CD4-positive, alpha-beta T cell treated with Interleukin-1 beta for 1 hour (primary cell): ENCODE data around the gene PRR7.
A peak's percentile ranks its signal among the peaks of the same experiment; 100 is the strongest.

Source experiments
- DNase-seq, 2 donors: peaks; one replicate each; pipeline ENCODE4 v3.0.0-alpha.2; 2020 to 2022

Gene PRR7

DNA sequence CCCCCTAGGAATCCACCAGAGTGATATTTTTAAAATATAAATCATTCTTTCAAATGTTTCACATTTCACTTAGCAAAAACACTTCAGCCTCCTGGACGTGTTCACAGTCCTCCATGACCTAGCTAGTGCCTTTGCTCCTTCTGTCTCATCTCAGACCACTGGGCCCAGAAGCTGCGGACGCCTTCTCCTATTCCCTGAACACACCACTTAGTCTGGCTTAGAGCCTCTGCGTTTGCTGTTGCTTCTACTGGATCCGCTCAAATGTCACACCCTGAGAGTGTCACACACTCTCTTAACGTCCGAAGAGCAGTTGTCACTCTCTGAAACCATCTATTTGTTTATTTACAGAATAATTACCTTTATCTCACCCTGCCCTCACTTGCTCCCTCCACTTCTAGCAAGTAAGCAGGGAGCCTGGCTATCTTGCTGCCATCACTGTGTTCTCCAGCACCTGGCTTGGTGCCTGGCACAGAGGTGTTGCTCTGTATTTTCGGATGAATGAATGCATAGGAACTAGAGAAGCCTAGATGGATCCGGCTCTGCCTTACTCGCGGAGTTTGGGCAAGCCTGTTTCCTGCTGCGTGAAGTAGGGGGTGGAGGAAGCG is 21.3 kb upstream of the PRR7 start:
- no peak for DNase-seq

DNA sequence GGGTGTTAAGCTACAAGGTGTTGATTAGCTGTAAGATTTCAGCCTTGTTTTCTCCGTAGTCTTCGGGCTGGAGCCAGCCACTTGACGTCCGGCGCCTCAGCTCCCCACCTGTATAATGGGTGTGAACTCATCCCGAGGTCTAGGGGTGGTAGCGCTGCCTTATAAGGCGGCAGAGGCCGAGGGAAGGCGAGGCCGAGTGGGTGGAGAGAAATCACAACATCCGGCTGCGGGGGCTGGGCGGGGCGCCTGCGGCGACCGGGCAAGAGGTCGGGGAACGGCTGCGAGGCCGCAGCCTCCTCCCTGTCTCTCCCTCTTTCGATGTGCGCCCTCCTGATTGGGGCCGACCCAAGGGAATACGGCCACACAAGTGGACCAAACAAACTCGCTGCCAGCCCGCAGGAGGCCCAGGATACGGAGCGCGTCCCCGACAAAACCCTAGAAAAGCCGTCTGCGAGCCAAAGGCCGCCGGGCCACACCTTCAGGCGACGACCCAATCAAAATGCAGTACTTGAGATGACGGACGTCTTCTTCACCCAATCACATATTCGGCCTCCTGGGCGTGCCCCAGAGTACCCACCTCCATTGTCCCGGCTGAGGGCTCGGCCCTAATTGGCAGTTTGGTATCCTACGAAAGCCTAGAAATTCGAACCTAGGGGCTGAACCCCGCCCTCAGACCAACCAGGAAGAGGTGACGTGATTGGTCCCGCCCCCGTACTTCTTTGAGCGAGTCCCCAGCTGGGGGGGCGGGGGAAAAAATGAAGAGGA is 20.6 kb upstream of the PRR7 start:
- DNase-seq: peak; percentile 100

DNA sequence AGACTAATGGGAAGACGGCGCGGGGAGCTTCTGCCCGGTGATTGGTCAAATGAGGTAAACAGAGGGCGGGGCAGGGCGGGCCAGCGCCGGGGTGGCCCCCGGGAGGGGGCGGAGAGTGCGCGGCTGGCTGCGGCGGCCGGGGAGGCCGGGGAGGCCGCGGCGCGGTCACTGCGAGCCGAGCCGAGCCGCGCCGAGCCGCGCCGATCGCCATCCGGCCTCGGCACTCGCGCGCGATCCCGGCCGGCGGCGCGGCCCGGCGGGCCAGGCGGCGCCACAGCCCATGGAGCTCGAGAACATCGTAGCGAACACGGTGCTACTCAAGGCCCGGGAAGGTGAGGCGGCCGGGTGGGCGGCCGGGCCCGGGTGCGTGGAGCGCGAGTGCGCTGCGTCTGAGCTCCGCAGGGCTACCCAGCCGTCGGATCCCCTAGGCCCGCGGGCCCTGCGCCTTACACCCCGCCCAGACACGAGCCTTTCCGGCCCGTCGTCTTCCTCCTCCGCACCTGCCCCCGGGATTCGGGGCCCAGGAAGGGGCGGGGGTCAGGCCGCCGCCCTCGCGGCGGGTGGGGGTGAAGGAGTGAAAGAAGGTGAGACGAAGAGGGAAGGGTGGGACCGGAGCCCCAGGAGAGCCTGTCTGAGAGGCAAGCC is 19.9 kb upstream of the PRR7 start, which contains the start of gene GRK6:
Gene GRK6, plus strand, starts transcription at position 111 of the 645 bp plus-strand sequence. Its CDS starts 170 bp downstream, at position 281.
- DNase-seq: peak; percentile 77 to 80

DNA sequence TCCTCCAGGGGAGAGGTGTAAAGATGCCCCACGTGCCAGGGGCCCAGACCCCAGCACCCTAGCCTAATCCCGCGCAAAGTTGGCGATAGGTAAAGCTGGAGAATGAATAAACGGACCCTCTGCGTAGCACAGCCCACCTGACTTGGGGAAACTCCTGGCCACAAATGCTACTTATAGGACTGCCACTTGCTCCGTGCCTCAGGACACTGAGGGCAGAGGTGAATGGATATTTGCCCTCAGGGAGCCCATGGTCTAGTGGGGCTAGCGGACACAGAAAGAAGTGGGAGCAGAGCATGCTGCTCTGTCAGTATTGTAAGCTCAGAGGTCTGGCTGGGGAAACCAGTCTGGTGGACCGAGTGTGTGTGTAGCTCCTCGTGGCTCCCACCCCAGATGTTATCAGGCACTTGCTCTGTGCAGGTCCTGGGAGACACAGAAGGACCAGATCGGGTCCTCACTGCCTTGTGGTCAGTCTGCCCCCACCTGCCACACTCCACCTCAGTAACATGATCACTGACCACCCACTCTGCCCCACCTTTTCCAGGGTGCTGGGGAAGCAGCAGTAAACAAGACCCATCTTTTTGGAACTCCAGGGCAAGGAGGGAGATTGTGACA is 19.3 kb upstream of the PRR7 start:
- no peak for DNase-seq

DNA sequence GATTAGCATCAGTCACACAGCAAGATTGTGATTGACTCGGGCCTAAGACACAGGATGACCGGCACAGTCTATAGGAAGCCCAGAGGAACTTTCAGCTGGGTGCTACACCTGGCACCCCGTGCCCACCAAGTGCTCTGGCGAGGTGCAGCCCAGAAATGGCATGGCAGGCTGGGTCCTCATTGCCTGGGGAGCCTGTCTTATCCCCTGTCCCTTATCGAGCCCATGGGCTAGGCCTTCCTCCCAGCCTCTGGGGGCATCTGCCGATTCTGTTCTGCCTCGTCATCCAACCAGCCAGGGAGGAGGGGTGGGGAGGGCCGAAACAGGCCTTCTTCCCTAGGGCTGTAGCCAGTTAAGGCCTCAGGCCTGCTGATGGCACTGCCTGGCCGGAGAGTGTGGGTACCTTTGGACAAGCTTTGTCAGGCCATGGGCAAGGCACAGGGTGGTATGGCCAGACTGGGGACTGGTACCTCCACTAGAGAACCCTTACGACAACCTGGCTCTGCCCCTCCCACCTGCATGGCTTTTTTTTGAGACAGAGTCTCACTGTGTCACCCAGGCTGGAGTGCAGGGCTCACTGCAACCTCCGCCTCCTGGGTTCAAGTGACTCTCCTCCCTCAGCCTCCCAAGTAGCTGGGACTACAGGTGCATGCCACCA is 18.6 kb upstream of the PRR7 start:
- DNase-seq: peak in 1 of 2 donors; percentile 52

DNA sequence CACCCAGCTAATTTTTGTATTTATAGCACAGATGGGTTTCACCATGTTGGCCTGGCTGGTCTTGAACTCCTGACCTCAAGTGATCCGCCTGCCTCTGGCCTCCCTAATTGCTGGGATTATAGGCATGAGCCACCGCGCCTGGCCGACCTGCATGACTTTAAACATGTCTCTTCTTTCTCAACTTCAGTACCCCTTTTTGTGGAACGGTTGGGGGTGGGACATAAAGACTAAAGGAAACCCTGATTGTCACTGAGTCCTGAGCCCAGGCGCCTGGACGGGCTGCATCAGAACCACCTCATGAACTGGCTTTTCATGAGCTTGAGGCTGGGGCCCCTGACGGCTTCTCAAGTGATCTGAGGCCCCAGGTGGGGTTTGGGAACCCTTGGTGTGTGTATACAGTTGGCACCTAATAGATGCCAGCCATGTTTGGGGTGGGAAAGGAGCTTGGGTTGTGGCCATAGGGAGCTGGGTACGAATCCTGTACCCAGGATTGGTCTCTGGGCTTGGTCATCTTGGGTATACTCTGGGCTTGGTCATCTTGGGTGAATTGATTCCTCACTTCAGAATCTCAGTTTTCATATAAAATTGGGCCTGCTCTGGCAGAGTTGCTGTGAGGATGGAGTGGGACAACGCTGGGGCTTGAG is 17.9 kb upstream of the PRR7 start:
- no peak for DNase-seq

DNA sequence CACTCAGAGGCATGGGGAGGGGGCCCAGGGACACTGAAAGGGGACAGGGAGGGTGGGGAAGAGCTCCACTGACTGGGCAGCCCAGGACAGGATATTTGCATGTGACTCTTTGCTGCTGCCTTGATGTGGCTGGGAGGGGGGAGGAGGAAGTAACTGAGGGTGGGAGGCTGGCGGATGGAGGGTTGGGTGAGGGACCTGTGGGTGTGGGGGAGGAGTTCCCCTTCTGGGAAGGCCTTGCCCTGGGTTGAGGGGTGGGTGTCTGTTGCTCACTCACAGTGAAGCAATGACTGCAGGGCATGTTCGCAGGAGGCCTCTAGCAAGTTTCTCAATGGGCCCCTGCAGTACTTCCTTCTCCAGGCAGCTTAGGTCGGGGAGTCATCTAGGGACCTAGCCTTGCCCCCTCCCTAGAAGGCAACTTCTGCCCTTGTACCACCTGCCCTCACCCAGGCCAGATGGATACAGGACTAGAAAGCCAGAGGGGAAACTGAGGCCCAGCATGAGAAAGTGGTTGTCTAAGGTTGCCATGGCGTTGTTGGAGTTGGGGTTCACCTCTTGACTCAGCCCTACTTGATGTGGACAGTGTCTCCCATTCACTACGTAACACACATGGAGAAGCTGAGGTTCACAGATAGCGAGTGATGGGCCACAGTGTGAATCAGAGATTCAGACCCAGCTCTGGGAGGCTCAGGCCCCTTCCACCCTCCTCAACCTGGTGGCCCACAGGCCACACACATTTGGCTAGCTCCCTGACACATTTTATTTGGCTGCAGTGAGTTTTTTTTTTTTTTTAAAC is 17.2 kb upstream of the PRR7 start:
- peak; percentile 87 to 91 for DNase-seq

DNA sequence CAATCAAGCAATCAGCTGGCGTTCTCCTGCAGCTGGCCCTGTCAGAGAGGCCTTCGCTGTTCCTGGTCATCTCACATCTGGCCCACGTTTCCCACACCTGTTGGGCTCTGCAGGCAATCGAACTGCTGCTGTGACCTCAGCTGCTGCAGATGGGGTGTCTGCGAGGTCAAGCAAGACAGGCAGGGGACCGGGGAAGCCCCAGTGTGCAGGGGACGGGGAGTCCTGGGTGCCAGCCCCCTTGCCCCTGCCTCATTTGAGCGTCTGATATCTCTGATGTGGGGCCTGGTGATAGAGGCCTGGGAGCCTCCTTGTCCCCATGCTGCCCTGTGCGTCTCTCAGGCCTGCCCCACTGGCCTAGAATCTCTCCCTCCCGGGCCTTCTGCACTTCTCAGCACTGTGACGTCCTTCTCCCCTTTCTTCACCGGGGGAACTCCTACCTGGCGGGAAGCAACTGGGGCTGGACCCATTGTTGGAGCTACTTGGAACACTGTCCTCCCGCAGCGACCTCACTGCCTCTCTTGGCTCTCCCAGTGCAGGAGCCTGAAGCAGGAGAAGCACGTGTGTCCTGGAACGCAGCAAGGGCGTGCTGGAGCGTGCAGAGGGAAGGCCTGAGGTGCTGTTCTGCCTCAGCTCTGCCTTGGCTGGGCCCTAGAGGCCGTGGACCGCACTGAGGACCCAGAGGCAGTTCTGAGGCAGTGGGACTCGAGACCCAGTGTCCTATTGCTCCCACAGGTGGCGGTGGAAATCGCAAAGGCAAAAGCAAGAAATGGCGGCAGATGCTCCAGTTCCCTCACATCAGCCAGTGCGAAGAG is 16.3 kb upstream of the PRR7 start:
- DNase-seq: no peak

DNA sequence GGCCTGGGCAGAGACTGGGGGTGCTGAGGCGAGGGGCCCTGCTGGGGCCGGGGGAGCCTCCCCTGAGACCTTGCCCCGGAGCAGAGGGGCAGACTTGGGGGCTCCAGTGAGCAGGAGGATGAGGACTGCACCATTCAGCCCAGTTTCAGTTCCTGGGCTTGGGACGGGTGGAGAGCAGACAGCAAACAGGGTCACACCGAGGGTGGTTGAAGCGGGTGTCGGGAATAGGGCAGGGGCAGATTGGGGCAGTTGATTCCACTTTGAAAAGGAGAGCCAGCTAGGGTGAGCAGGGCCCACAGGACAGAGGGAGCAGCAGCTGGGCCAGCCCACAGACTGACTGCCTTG is 15.7 kb upstream of the PRR7 start:
- DNase-seq: no peak

DNA sequence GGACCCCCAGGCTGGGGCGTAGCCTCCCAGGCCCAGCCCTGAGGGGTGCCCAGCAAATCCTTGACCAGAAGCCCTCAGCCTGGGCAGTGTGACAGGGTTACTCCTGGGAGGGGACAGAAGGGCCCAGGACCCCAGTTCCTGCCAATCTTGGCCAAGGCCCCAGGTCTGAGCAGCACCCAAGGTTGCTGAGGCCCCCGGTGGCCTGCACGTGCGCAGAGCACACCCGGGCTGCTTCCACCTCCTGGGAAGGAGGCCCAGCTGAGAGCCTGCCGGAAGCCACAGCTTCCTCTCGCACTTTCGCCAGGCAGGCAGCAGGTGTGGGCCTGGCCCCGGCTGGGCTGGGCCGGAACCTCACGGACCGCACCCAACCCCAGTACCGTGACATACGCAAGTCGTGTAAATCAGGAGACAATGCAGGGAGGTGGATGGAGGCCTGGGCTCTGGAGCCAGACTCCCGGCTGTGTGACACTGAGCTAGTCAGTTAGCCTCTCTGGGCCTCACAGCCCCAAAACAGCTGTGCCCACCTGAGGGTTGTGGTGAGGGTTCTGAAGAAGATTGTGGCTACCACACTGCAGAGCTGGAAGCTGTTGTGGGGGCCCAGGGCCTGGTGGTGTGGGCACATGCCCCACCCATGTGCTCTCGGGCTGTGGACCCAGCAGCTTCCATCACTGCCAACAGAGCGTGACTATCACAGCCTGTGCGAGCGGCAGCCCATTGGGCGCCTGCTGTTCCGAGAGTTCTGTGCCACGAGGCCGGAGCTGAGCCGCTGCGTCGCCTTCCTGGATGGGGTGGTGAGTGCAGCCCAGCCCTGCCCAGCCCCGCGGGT is 15.1 kb upstream of the PRR7 start:
- DNase-seq: peak; percentile 83 to 87

DNA sequence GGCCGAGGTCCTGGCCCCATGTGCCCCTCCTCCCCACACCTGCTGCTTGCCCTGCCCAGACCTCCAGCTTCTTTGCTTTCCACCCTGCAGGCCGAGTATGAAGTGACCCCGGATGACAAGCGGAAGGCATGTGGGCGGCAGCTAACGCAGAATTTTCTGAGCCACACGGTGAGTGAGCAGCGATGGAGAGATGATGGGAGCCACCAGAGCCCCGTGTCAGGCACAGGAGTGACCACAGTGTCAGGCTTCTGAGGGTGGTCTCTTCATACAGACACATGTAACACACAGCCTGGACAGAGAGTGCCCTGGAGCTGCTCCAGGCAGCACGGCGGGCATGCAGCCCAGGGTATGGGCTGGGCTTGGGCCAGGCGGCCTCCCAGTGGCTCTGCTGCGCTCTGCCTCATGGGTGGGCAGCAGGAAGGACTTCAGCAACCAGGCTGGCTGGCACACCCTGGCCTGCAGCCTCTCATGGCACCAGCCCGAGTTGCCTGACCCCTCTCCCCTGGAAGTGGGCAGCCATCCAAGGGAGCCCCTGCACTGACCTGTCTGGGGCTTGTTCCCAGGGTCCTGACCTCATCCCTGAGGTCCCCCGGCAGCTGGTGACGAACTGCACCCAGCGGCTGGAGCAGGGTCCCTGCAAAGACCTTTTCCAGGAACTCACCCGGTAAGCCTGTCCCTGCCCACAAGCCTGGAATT is 14.3 kb upstream of the PRR7 start:
- DNase-seq: no peak

DNA sequence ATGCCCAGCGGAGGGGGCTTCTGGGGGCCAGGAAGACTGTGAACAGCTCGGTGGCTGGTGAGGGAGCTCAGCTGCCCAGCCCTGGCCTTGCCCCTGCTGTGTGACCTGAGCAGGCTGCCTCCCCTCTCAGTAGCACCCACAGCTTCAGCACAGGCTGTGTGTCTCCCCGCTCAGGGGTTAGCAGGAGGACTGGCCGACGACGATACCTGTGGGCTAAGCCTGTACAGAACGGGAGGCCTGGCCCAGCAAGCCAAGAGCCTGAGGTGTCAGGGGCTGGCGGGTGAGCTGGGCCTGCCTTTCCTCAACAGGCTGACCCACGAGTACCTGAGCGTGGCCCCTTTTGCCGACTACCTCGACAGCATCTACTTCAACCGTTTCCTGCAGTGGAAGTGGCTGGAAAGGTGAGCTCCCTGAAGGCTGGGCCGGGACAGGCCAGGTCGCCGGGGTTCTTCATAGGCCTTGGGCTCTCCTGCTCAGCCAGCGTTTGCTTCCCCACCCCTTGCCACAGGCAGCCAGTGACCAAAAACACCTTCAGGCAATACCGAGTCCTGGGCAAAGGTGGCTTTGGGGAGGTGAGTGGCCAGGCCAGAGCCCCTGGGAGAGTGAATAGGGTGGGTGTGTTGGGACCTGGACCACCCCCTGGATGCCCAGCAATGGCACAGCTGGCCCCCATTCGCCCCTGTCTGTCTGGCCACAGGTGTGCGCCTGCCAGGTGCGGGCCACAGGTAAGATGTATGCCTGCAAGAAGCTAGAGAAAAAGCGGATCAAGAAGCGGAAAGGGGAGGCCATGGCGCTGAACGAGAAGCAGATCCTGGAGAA is 13.6 kb upstream of the PRR7 start:
- DNase-seq: no peak

DNA sequence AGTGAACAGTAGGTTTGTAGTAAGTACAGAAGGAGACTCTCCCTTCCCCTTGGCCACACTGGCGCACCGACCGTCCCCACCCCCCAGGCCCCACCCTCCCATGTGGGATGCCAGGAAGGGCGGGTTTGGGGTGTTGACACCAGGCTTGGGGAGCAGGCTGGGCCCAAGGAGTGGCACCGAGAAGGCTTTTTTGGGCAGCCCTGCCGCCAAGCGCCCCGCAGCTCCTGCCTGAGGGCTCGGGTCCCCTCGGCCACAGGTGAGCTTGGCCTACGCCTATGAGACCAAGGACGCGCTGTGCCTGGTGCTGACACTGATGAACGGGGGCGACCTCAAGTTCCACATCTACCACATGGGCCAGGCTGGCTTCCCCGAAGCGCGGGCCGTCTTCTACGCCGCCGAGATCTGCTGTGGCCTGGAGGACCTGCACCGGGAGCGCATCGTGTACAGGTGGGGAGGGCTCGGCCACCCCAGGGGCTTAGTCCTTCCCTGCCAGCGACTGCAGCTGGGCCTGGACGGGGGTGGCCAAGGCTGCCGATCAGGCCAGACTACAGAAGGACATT is 12.9 kb upstream of the PRR7 start:
- DNase-seq: no peak

DNA sequence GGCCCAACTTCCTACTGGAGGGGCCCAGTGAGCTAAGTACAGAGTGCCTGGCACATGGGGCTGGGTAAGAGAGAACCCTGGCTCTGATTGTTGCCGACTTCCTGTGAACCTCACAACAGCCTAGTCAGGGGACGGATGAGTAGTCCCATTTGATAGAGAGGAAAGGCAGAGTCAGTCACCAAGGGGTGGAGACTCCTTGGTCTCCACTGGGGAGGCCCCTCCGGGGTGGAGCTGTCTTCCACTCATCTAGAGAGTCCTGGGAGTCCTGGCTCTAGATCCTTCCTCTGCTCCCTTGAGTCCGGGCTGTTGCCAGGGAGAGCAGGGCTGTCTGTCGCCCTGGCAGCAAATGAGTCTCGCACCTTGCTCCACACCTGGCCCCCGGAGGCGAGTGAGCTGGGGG is 12.2 kb upstream of the PRR7 start:
- DNase-seq: peak in 1 of 2 donors; percentile 56

DNA sequence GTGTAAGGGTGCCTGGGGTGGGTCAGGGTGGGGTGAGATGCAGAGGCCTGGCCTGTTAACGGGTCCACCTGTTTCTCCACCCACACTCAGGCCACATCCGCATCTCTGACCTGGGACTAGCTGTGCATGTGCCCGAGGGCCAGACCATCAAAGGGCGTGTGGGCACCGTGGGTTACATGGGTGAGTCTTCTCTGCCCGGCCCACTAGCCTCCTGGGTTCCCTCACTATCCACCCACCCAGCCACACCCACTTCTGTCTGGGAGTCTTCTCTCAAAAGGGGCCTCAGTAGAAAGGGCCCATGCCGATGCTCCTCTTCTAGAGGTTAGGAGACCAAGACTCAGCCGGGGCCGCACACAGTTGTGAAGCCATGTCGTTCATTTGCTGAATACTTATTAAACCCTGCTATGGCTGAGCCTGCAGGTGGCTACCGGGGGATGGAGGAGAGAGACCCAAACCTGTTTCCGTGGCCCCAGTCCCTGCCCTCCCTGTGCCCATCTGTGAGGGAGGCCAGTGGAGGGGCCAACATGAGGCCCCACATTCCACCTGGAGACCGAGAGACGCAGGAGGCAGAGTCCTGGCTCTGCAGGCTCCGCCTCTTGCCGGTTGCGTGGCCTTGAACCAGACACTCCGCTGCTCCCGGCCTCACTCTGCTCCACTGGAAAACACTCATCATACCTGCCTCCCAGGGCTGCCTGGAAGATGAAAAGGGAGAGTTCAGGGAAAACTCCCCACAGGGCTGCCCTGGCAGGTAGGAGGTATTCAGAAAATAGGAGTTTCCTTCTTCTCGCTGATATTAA is 11.5 kb upstream of the PRR7 start:
- DNase-seq: no peak

DNA sequence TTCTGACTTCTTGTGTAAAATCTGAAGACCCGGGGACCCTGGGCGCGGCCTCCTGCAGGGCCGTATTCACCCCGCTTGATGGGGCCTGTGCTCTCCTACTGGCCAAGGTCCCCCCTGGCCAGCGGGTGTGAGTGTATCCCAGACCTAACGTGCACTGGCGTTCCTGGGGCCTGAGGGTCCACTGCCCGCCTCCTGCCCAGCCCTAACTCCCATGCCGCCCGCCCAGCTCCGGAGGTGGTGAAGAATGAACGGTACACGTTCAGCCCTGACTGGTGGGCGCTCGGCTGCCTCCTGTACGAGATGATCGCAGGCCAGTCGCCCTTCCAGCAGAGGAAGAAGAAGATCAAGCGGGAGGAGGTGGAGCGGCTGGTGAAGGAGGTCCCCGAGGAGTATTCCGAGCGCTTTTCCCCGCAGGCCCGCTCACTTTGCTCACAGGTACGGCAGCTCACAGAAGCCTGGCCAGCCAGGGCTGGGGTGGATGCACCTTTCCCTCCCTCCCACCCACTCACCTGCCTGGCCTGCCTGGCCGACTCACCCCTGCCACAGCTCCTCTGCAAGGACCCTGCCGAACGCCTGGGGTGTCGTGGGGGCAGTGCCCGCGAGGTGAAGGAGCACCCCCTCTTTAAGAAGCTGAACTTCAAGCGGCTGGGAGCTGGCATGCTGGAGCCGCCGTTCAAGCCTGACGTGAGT is 10.6 kb upstream of the PRR7 start:
- DNase-seq: no peak

DNA sequence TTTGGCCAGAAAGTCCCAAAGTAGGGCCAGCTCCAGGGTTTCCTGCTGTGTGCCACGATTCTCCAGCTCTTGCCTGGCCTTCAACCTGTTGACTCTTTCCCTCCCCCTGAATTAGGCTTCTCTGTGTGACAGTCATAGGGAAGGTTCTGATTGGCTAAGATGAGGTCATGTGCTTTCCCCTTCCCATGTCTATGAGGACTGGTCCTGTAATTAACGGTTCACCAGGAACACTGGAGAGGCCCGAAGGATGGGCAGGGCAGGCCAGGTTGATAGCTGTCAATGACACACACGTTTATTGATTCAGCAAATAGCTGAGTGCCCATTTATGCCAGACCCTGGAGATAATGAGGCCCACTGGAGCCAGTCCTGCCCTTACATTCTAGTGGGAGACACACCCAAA is 9.0 kb upstream of the PRR7 start:
- no peak for DNase-seq
